Endothelial cell of umbilical vein (primary cell): ENCODE results near the gene UBP1.
"Not testable (repeated sequence)": the region's sequence is repeated elsewhere in the genome, so short reads cannot be mapped to it uniquely, and the experiment has no call there.

Experiments used
- CTCF ChIP-seq, 2 donors: IDR thresholded peaks; 1 replicate in 1 of 2; 2 replicates in 1 of 2; pipeline ENCODE4 v1.5.1; 2011; ENCODE audit warnings: low read length in 2 of 2, mild to moderate bottlenecking in 2 of 2, moderate library complexity in 2 of 2, control low read depth in 1 of 2, inconsistent platforms in 1 of 2, low read depth in 1 of 2; ENCODE audit not compliant: insufficient read depth in 1 of 2; ENCODE audit errors: extremely low read depth in 1 of 2
- EZH2 ChIP-seq: IDR thresholded peaks from 2 replicates; pipeline ENCODE4 v1.6.1; 2012; ENCODE audit warnings: borderline replicate concordance, low read depth, mild to moderate bottlenecking, moderate library complexity, low read length, inconsistent platforms; ENCODE audit not compliant: severe bottlenecking
- FOS ChIP-seq: IDR thresholded peaks from 2 replicates; pipeline ENCODE4 v1.6.1; 2011; ENCODE audit warnings: mild to moderate bottlenecking, low read length, moderate library complexity, borderline replicate concordance; ENCODE audit not compliant: insufficient read depth
- JUN ChIP-seq: IDR thresholded peaks from 2 replicates; pipeline ENCODE4 v1.6.1; 2011; ENCODE audit warnings: borderline replicate concordance, low read depth; ENCODE audit not compliant: insufficient read length, insufficient read depth
- POLR2A ChIP-seq: IDR thresholded peaks from 2 replicates; pipeline ENCODE4 v1.6.1; 2012; ENCODE audit warnings: low read depth, mild to moderate bottlenecking, control low read depth, low read length
- POLR2AphosphoS5 ChIP-seq: IDR thresholded peaks from 2 replicates; pipeline ENCODE4 v1.6.1; 2012; ENCODE audit warnings: low read depth, mild to moderate bottlenecking, control low read depth, low read length, moderate library complexity; ENCODE audit not compliant: insufficient read depth

GRCh38 chr3:33459577-33459976, 19.4 kb upstream of the UBP1 start:
- not testable (repeated sequence) for TF ChIP-seq CTCF (IDR thresholded peaks at IDR 0.05; ENCODE audit: extremely low read depth in 1 of 2, insufficient read depth in 1 of 2, low read depth in 1 of 2, low read length in 2 of 2); POLR2A; EZH2; POLR2AphosphoS5; JUN; FOS
